Heart left ventricle (tissue), 16 donors: ENCODE measurements around the gene SV2B. TPM values are rescaled to one million over a fixed set of nuclear protein-coding genes. Genes with fewer than 3 reads are reported as not detected.

Experiments used
- ATAC-seq, 4 donors: fragments of 200-7000 bp; cut with Tn5 transposase; one replicate each; pipeline ENCODE4 v1.9.1; 2020 to 2022; ENCODE audit warnings: moderate library complexity in 4 of 4, mild to moderate bottlenecking in 3 of 4, moderate number of reproducible peaks in 1 of 4
- DNase-seq, 5 donors: peaks; one replicate each; pipeline ENCODE4 v3.0.0-alpha.2; 2020
- H3K27ac ChIP-seq, 12 donors: fragments of 200-600 bp; sonication (generic) in 4 of 12; one replicate each; pipeline versions ENCODE4 v1.5.0 to v1.8.0; 2016 to 2022; ENCODE audit warnings: mild to moderate bottlenecking in 2 of 12
- H3K27me3 ChIP-seq, 9 donors: fragments of 200-600 bp; sonication (generic) in 2 of 9; one replicate each; pipeline versions ENCODE4 v1.5.1 to v1.8.0; 2016 to 2022; ENCODE audit warnings: mild to moderate bottlenecking in 3 of 9
- H3K36me3 ChIP-seq, 9 donors: fragments of 200-600 bp; sonication (generic) in 2 of 9; one replicate each; pipeline versions ENCODE4 v1.5.0 to v1.8.0; 2018 to 2022; ENCODE audit warnings: mild to moderate bottlenecking in 2 of 9
- H3K4me1 ChIP-seq, 12 donors: fragments of 200-600 bp; sonication (generic) in 4 of 12; one replicate each; pipeline versions ENCODE4 v1.5.0 to v1.8.0; 2016 to 2022; ENCODE audit warnings: mild to moderate bottlenecking in 3 of 12
- H3K4me3 ChIP-seq, 12 donors: fragments of 200-600 bp; sonication (generic) in 4 of 12; one replicate each; pipeline versions ENCODE4 v1.5.0 to v1.8.0; 2017 to 2022; ENCODE audit warnings: mild to moderate bottlenecking in 9 of 12, moderate library complexity in 4 of 12
- H3K9me3 ChIP-seq, 12 donors: fragments of 200-600 bp; sonication (generic) in 4 of 12; one replicate each; pipeline versions ENCODE4 v1.5.0 to v1.8.0; 2016 to 2022; ENCODE audit warnings: mild to moderate bottlenecking in 1 of 12
- WGBS, 4 donors: extraction: QIAGEN DNeasy Blood & Tissue Kit in 2 of 4; methylation state at CpG; one replicate each; pipeline versions ENCODE4 v1.1.5 to v1.1.7; 2013 to 2018; 5-methylcytosine and 5-hydroxymethylcytosine counted together
- intact Hi-C, 10 donors: fragments of 100-400 bp; cut with DNase I; formaldehyde crosslinking; loops; one replicate each; pipeline versions ENCODE4 v1.11.1 to v1.14.2; 2022
- polyA plus RNA-seq, 2 donors: library from polyadenylated mRNA; stranded (reverse); fragments of 200-250 nt; gene quantifications; one replicate each; pipeline ENCODE4 v1.2.3, GENCODE V29; 2013
- total RNA-seq, 9 donors: library from RNA; depleted of rRNA in 2 of 9; stranded (reverse); fragments of >200 nt in 2 of 9; fragmentation: NEBNext Ultra II Directional in 3 of 9; extraction: Animal tissue kit (Norgen Biotek cat#: 25700) in 3 of 9; gene quantifications; one replicate each; pipeline versions ENCODE4 v1.1.0 to v1.2.4, GENCODE V29; 2016 to 2023
- TF ChIP-seq, protein P1 (sequence below), 12 donors: fragments of 200-600 bp; sonication (generic) in 4 of 12; IDR thresholded peaks; one replicate each; pipeline versions ENCODE4 v1.5.0 to v1.8.0; 2018 to 2022; ENCODE audit warnings: antibody characterized with exemption in 12 of 12, mild to moderate bottlenecking in 5 of 12
- donor health status: ischemic (EF 13 %, LVEDD 7.1; RV severe dilation, severe dysfunction).
- donor health status: healthy with polysubstance abuse.
- donor health status: DM: no; HTN: yes; CAD: no.
- donor health status: DM: no; HTN: no; CAD: no.
- donor health status: ischemic (EF 25% LVEDD 6.9; RV normal size, moderate dysfunction).
- donor health status: ischemic (EF 25% LVEDD 5.7; RV mildly dilated, moderate dysfunction).
- donor health status: healthy.
- donor health status: DM: yes; HTN: yes; CAD: no.
- donor health status: ischemic (EF 35%, LVEDD 5.7; RV mildly dilated, moderate dysfunction).
- donor health status: nonischemic (EF 11% LVEDD 7.7; RV severe dilation, severe dysfunction).
- donor health status: DM: yes; HTN: yes; CAD: no.
- donor health status: PGD.
- donor health status: ischemic (EF 29% LVEDD 5.4; RV normal size, mild dysfunction).
- donor health status: nonischemic (EF 23%, LVEDD 6.1; RV moderate dilation, normal function).

Gene SV2B
- total and polyA plus RNA-seq, 11 donors = 0.42 to 23.5 (median 1.9) TPM

- ATAC-seq (peak in 1 of 4 donors; percentile 14), DNase-seq (no peak)
- H3K4me3 ChIP-seq = no peak overlapping the region
- TF ChIP-seq, protein P1, sequence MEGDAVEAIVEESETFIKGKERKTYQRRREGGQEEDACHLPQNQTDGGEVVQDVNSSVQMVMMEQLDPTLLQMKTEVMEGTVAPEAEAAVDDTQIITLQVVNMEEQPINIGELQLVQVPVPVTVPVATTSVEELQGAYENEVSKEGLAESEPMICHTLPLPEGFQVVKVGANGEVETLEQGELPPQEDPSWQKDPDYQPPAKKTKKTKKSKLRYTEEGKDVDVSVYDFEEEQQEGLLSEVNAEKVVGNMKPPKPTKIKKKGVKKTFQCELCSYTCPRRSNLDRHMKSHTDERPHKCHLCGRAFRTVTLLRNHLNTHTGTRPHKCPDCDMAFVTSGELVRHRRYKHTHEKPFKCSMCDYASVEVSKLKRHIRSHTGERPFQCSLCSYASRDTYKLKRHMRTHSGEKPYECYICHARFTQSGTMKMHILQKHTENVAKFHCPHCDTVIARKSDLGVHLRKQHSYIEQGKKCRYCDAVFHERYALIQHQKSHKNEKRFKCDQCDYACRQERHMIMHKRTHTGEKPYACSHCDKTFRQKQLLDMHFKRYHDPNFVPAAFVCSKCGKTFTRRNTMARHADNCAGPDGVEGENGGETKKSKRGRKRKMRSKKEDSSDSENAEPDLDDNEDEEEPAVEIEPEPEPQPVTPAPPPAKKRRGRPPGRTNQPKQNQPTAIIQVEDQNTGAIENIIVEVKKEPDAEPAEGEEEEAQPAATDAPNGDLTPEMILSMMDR (IDR thresholded peaks at IDR 0.05) = no peak
- intact Hi-C loops = no loop called here
- H3K27ac ChIP-seq = no peak overlapping the region
- H3K4me1 ChIP-seq = no peaks in the 10 kb centered on the region
- no peaks in the 10 kb centered on the region for H3K36me3 ChIP-seq
- H3K9me3 ChIP-seq = no peaks in the 10 kb centered on the region
- WGBS, 4 donors = 38 to 63% (median 48%) methylated on average over 3 of the region's 3 CpGs
- peaks cover 0 to 4% (median 0%) of the 10 kb centered on the region in 9 donors for H3K27me3 ChIP-seq
Measured at GRCh38 chr15:91348752-91349500, 248.9 kb downstream of the SV2B start.

Other genes starting within 250 kb of the SV2B start
- 100 to 1,000 TPM in 2 of 9 donors, 10 to 100 TPM in 7; 38.7 to 122 (median 64.8) TPM for gene FURIN, start 231.7 kb upstream of the SV2B start, total RNA-seq
- gene FURIN, start 231.7 kb upstream of the SV2B start, polyA plus RNA-seq = 100 to 1,000 TPM in 1 of 2 donors, 10 to 100 TPM in 1; 37.2 to 174 TPM
- gene FES, start 215.8 kb upstream of the SV2B start, total RNA-seq = 10 to 100 TPM; 10.7 to 37.5 (median 15.9) TPM
- 10 to 100 TPM; 15.6 to 16.4 TPM for gene FES, start 215.8 kb upstream of the SV2B start, polyA plus RNA-seq
- gene MAN2A2, start 197.0 kb upstream of the SV2B start, total RNA-seq = 100 to 1,000 TPM in 3 of 9 donors, 10 to 100 TPM in 6; 62.2 to 145 (median 89.0) TPM
- gene MAN2A2, start 197.0 kb upstream of the SV2B start, polyA plus RNA-seq = 10 to 100 TPM; 38.7 to 42.3 TPM
- 10 to 100 TPM; 10.9 to 19.9 (median 15.2) TPM for gene HDDC3, start 167.7 kb upstream of the SV2B start, total RNA-seq
- gene HDDC3, start 167.7 kb upstream of the SV2B start, polyA plus RNA-seq = 10 to 100 TPM; 13.9 to 16.8 TPM
- gene UNC45A, start 165.0 kb upstream of the SV2B start, total RNA-seq = 10 to 100 TPM; 12.0 to 34.0 (median 21.9) TPM
- gene UNC45A, start 165.0 kb upstream of the SV2B start, polyA plus RNA-seq = 10 to 100 TPM; 20.0 to 24.9 TPM
- 10 to 100 TPM in 1 of 9 donors, 1 to 10 TPM in 8; 5.6 to 11.1 (median 7.3) TPM for gene RCCD1, start 145.4 kb upstream of the SV2B start, total RNA-seq
- gene RCCD1, start 145.4 kb upstream of the SV2B start, polyA plus RNA-seq = 1 to 10 TPM; 5.4 to 6.9 TPM
- gene PRC1, start 105.7 kb upstream of the SV2B start, total RNA-seq = 10 to 100 TPM in 2 of 9 donors, 1 to 10 TPM in 7; 3.1 to 25.7 (median 4.7) TPM
- gene PRC1, start 105.7 kb upstream of the SV2B start, polyA plus RNA-seq = 1 to 10 TPM; 1.9 to 4.7 TPM
- gene VPS33B, start 77.7 kb upstream of the SV2B start, total RNA-seq = 1 to 10 TPM; 2.9 to 7.9 (median 5.7) TPM
- 1 to 10 TPM; 3.8 to 8.2 TPM for gene VPS33B, start 77.7 kb upstream of the SV2B start, polyA plus RNA-seq